GM21526 (cell line): ENCODE results near the gene RNF220.
A peak's percentile ranks its signal among the peaks of the same experiment; 100 is the strongest.
"Not testable (repeated sequence)": the region's sequence is repeated elsewhere in the genome, so short reads cannot be mapped to it uniquely, and the experiment has no call there.

Experiments used
- ATAC-seq: cut with Tn5 transposase; IDR thresholded peaks from one replicate; pipeline ENCODE4 v1.9.1; 2021; ENCODE audit warnings: moderate library complexity; ENCODE audit not compliant: unreplicated experiment, low FRiP score

Gene RNF220

GRCh38 chr1:44647896-44648295, 242.8 kb downstream of the RNF220 start:
- no peak for ATAC-seq

DNA sequence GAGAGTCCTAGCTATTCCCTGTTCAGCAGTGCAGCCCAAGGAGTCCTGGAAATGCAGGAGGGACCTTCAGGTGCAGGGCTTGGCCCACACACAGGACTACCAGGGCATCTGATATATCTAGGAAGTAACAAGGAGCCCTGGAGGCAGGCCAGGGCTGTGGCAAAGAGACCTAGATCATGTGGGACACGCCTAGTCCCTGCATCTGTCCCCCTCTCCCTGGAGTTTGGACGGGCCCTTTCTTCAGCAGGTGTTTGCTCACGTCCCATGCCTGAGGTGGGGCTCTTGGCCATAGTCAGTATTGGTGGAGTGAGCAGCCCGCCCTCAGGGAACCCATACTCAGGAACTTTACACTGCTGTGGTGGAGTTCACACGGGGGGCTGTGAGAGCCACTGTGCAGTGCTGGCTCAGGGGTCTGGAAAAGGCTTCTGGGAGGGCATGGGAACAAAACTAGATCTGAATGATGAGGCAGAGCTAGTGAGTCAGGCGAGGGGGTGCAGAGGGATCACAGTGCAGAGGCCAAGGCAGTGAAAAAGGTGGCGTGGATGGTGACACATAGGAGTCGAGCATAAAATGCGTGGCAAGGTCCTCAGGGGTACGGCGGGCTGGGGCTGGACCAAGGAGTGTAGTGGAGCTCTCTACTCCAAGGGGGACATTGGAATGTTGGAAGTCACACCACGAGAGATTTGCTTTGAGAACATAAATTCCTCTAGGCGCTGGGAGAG, 243.6 kb downstream of the RNF220 start:
- ATAC-seq: no peak

GRCh38 chr1:44649788-44650158, 244.7 kb downstream of the RNF220 start:
- ATAC-seq: no peak

GRCh38 chr1:44650159-44650831, 245.2 kb downstream of the RNF220 start:
- no peak for ATAC-seq

GRCh38 chr1:44651069-44651468, 246.0 kb downstream of the RNF220 start:
- ATAC-seq: no peak

GRCh38 chr1:44652445-44653106, 247.5 kb downstream of the RNF220 start:
- peak; percentile 67 for ATAC-seq

DNA sequence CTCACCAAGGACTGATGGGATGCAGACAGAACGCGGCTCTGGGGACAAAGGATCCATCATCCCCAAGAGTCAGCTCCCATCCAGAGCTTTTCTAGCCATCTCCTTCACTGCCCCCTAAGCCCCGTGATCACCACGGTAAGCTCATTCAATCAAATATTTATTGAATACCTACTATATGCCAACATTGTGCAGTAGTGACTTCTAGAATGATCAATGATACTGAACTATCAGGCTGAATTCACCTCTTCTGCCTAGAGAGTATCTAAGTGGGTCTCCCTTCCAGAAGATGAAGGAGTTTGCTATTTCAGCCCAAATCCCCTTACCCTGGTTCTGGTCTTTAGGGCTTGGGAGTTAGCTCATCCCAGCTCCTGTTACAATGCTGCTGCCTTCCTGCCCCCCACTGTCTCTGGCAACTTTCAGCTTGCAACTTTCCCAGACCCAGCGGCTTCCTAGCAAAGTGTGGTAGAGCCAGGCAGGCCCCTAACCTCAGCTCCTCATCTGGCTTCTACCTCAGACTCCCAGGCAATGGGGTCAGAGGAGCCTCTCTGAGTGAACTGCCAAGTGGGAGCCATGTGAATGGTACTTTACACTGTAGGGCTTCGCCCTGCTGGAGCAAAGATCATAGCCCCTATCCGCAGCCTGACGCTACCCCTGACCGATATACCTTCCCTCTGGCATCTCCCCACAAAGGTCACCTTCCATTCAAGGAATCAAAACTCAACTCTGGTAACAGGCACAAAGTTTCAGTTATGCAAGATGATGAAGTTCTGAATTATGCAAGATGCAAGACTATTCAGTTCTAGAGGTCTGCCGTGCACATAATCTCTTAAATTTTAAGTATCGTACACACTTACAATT, 248.3 kb downstream of the RNF220 start:
- ATAC-seq: no peak

DNA sequence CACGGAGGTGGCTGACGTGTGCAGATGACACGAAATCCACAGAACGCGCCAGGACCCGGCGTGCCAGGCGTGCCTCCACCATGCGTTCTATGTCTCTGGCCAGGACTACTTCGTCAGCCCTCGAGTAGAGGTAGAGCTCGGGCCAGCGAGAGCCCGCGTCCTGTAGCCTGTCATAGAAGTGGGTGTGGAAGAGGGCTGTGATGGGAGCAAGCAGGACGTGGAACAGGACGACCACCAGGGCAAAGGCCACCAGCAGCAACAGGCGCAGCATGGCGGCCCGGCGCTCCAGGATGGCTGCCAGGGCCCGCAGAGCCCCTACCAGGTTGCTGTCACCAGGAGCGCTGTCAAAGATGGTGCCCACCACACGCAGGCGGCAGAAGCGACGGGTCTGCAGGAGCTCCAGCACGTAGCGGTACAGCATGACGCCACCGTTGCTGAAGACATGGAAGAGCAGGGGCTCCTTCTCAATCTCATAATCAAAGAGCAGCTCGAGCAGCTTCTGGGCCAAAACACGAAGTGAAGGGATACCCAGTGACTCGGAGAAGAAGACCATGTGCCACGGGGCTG, 249.6 kb downstream of the RNF220 start:
- ATAC-seq: no peak

- ATAC-seq: no peak
Observed at GRCh38 chr1:44655609-44656008, 250.6 kb downstream of the RNF220 start.

GRCh38 chr1:44659566-44659965, 254.5 kb downstream of the RNF220 start:
- ATAC-seq: no peak

GRCh38 chr1:44660176-44660575, 255.1 kb downstream of the RNF220 start:
- ATAC-seq: no peak

DNA sequence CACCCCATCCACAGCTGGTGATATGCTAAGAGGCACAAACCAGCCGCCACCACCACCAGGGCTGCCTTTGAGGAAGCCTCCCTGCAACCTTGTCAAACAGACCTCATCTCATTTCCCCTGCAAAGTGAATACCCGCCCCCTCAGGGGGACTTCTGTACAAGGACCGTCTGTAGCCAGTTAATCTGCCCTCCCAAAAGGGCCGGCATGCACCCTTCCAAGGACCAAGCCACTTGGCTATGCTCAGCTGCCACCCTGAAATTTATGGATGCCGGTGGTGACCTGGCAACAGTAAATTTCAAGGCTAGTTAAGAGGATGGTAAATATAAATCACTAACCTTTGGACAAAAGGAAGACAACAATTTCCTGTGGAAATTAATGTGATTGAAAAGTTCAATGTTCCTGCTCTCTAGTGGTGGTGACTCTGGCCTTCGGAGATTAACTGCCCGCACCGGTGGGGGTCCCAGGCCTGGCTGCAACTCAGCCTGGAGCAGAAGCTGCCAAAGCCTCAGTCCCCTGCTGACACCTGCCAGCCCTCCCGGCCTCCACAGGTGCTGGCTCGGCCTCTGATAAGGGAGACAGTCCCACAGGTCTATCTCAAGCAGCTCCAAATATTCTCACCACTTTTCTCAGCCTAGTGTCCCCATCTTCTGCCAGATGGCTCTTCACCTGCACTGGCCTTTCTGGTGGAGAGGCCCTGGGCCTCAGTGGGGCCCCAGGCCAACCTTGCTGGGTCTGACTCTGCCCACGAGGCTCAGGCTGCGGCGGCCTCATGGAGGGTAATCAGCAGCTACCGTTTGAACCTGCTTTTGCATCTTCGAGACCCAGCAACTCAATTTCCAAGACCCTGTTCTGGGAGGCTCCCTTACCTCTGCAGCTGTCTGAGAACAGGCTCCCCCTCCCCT, 257.0 kb downstream of the RNF220 start:
- ATAC-seq: no peak

DNA sequence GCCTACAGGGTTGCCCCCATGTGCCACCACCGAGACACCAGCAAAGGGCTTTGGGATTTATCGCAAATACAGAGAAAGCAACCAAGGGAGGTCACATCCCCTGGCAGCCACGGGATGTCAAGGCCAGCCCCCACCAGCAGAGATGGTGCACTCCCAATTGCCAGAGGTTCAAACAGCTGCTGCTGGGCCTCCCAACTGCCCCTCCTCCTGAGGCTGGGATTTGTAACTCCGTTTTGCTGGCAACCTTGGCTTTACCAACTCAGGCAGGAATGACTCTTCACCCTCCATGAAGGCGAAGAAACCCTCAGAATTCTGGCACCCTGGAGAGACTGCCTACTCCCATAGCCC, 257.6 kb downstream of the RNF220 start:
- no peak for ATAC-seq

GRCh38 chr1:44663417-44663816, 258.4 kb downstream of the RNF220 start:
- no peak for ATAC-seq

DNA sequence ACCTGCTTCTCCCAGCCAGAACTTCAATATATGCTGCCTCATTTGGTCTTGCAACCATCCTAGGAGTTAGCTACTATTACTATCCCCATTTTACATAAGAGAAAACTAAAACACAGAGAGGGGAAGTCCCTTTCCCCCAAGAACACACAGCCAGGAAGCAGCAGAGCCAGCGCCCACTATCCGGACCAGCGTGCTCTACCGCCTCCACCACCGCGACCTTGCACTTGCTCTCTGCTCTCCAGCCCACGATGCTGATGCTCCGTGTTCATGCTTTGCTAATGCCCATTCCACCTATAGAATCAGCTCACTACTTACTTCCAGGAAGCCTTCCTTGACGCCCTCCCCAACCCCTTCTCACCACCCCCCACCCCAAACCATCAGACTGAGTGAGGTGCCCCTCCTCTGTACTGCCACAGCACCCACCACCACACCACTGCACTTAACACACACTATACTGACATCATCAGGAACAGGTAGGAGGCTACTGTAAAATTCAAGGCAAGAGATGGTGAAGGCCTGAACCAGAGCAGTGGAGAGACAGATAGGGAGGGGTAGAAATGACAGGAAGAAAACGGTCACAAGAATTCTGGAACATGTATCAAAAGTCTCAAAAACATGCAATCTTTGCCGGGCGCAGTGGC, 259.8 kb downstream of the RNF220 start:
- no peak for ATAC-seq

- not testable (repeated sequence) for ATAC-seq
Observed at GRCh38 chr1:44666719-44667118, 261.7 kb downstream of the RNF220 start.

DNA sequence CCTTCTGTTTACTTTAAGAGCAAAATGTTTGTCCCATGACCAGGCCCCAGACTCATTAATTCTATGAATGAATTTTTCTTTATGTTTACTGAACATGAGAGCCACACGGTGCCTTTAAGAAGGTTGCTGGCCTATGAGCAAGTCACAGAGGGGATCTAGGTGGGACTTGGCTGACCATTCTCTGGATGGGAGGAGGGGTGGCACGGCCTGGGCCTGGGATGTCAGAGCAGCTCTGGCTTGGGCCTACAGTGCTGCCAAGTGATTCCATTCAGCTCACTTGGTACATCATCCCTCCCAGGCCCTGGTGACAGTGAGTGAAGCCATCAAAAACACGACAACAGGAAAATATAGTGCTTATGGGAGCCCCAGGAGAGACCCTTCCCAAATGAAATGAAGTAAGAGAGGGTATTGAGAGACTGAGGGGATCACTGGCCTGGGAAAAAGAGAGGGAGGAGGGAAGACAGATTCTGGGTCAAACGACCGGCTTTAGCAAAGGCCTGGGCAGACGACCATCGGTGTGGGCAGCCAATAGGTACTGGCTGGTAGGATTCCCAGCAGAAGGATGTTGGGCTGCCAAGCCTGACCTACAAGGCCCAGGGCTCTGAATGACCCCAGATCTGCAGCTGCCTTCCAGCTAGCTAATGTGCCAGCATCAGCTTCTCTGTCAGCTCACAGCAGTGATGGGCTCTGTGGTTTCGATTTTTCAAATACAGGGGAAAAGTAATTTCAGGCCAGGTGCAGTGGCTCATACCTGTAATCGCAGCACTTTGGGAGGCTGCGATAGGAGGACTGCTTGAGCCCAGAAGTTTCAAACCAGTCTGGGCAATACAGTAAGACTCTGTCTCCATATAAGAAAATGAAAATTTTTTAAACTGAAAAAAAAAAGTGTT, 265.9 kb downstream of the RNF220 start:
- no peak for ATAC-seq

DNA sequence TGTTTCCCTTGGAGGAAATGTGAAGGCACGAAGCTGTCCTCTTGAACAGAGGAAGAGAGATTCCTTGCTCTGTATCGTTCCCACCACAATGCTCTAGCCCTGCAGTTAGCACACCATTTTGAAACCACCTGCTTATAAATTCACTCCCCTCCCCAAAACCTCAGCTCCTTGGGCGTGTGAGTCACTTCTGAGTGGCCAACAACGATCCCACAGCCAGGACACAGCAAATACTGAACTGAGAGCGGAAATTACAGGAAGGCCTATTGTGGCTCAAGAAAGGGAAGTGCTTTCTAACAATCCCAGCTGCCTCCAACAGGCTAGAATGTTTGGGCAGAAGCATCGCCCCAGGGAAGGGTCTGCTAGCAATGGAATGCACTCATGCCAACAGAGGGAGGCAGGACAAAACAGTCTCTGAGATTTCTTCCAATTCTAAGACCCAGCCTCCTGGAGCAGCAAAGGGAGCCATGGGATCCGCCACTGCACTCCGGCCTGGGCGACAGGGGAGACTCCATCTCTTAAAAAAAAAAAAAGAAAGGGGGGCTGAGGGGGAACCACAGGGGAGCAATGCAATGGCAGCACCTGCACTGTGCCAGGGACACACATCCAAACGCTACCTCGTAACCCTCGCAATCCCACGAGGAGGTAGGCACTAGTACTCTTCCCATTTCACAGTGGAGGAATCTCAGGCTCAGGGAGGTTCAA, 267.4 kb downstream of the RNF220 start:
- no peak for ATAC-seq
